ENCODE results near the gene LRRN2.

Gene LRRN2

DNA sequence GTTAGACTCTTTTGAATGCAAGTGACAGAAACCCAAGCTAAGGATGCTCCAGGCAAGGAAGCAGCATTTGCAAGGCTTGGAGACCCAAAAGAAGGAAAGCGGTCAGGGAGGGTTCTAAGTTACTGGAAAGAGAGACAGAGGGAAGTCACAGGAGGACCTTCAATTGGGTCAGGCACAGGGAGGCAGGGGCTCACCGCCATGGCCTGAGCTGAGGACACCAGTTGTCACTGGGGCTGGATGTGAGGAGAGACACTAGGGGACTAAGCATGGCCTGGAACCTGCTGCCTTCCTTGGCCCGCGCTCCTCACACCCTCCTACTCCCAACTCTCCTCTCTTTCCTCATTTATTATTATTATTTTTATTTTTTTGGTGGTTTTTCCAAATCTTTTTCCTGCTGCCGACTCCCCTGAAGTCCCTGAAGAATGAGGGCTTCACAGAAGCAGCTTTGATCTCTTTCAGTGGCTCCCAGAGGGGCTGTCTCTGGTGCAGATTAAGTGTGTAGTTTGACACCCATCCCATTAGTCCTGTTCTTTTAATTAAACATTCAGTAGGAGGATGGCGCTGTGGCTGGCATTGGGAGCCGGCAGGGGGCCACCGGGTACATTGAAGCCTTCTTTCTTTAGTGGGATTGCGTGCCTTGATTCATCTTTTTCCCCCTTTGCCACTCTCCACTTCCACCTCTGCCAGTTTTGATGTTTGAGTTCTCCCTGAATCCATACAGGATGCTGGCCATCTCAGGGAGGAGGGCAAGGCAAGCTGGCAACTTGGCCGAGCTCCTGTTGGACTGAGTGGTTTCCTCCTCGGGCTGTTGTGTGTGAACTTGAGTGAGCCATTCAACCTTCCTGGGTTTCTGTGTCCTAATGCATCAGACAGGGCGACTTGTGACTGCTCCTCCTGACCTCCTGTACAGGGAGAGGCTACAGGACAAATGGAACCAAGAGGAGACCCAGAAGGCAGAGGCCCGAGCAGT is 110.0 kb downstream of the LRRN2 start:
- no peaks in the 10 kb centered on the region for H3K9me3 ChIP-seq
- H3K36me3 ChIP-seq = peaks cover 61% of the 10 kb centered on the region
- no peak overlapping the region for H3K4me3 ChIP-seq (ENCODE audit: low read depth in 1 of 2, low read length in 1 of 2)
- no peaks in the 10 kb centered on the region for H3K27me3 ChIP-seq
- no peaks in the 10 kb centered on the region for H3K4me1 ChIP-seq (ENCODE audit: control insufficient read depth in 1 of 2, insufficient read depth in 1 of 2, low read depth in 1 of 2, low read length in 1 of 2)
- H3K27ac ChIP-seq = no peak overlapping the region
- TF ChIP-seq, protein P1, sequence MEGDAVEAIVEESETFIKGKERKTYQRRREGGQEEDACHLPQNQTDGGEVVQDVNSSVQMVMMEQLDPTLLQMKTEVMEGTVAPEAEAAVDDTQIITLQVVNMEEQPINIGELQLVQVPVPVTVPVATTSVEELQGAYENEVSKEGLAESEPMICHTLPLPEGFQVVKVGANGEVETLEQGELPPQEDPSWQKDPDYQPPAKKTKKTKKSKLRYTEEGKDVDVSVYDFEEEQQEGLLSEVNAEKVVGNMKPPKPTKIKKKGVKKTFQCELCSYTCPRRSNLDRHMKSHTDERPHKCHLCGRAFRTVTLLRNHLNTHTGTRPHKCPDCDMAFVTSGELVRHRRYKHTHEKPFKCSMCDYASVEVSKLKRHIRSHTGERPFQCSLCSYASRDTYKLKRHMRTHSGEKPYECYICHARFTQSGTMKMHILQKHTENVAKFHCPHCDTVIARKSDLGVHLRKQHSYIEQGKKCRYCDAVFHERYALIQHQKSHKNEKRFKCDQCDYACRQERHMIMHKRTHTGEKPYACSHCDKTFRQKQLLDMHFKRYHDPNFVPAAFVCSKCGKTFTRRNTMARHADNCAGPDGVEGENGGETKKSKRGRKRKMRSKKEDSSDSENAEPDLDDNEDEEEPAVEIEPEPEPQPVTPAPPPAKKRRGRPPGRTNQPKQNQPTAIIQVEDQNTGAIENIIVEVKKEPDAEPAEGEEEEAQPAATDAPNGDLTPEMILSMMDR (IDR thresholded peaks at IDR 0.05) = no peak

DNA sequence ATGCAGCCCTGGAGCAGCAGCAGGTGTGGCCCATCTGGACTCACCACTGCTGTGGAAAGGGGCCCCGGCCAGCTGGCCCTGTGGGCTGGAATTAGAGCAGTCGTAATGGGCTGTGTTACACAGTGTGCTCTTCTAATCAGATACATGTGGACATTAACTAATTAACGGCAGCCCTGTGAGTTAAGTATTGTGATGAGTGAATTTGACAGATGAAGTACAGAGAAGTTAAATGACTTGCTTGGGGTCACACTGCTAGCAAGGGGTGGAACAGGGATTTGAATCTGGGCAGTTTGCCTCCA is 110.7 kb downstream of the LRRN2 start:
- TF ChIP-seq, protein P1 (IDR thresholded peaks at IDR 0.05) = no peak
- H3K27me3 ChIP-seq = no peaks in the 10 kb centered on the region
- peaks cover 60% of the 10 kb centered on the region for H3K36me3 ChIP-seq
- no peaks in the 10 kb centered on the region for H3K4me1 ChIP-seq (ENCODE audit: control insufficient read depth in 1 of 2, insufficient read depth in 1 of 2, low read depth in 1 of 2, low read length in 1 of 2)
- H3K27ac ChIP-seq = no peak overlapping the region
- no peaks in the 10 kb centered on the region for H3K9me3 ChIP-seq
- no peak overlapping the region for H3K4me3 ChIP-seq (ENCODE audit: low read depth in 1 of 2, low read length in 1 of 2)

DNA sequence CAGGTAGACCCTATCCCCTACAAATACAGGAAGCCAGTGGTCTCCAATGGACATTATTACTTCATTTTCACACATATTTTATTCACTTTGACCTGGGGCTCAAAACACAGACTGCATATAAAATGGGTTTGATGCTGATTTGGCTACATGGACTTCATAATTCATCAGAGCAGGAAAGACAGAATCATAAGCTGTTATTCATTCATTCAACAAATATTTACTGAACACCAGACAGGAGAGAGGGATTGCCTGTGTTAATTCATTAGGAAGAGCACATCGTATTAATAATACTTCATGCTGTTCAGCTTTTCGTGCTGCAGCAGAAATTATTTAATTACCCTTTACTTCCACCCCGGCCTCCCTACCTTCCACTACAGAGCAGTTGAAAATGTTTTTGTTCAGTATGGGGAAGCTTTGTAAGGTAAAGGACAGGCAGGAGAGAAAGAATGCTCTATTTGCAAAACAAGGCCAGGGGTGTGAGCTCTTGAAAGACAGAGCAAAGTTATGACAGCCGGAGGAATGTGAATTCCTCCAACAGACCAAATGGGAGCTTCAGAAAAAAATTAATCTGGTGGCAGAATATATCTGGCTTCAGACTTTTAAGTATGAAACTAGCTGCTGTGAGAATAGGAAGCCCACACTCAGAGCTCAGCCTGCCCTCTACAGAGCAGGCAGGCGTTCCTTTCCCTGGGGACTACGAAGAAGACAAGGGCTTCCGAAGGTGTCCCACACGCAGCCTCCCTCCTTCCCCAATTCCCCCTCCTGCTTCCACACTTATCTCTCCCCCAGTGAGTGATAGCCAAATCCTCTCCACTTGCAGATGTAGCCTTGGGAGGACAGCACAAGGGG is 111.3 kb downstream of the LRRN2 start:
- no peaks in the 10 kb centered on the region for H3K27me3 ChIP-seq

DNA sequence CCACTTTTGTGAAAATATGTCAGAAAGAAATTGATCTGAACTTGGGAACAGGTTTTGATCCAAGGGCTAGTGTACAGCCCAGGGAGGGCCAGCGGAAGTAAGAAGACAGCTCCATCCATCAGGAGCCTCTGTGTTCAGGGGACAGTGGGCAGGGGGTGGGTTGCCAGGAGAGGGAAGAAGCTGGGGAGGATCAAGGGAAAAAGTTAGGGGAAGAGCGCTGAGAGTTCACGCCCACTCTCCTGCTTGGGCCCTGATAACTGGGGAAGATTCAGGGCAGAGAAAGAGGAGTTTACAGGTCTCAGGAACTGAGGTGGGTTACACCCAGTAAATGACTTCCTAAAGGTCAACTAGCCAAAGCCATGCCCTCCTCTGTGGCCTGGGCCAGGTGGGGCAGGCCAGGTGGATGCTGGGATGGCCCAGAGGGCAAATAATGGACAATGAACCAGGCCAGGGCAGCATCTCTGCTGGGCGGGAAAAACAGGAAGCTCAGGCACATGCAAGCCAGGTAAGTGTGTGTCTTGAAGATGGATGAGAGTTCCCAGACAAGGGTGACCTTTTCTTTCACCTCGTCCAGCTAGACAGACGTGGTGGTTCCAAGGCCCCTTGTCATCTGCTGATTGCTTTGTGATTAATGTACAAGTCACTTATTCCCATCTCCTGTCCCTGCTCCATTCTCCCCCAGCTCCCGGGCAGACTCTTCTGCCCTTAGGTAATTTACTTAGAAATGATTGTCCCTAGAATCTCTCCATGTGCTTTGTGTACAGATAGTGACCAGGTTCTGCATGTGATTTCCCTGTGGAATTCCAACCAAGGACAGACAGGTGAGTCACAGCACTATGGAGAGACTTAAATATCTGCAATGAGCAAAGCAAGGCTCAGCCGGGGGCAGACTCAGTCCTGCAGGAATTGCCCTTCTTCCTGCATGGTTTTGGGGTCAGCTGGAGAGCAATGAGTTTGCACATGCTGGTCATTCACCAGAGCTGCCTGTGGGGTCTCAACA is 112.3 kb downstream of the LRRN2 start:
- Histone ChIP-seq H3K4me3 (ENCODE audit: low read depth in 1 of 2, low read length in 1 of 2) (no peak overlapping the region), H3K27me3 (no peaks in the 10 kb centered on the region), H3K36me3 (peaks cover 66% of the 10 kb centered on the region), H3K4me1 (ENCODE audit: control insufficient read depth in 1 of 2, insufficient read depth in 1 of 2, low read depth in 1 of 2, low read length in 1 of 2) (no peaks in the 10 kb centered on the region), H3K9me3 (no peaks in the 10 kb centered on the region), H3K27ac (no peak overlapping the region)
- TF ChIP-seq, protein P1 (IDR thresholded peaks at IDR 0.05) = no peak

More for the DNA sequence above, 111.3 kb downstream of the LRRN2 start:
- Histone ChIP-seq H3K36me3 (peaks cover 60% of the 10 kb centered on the region), H3K27ac (no peak overlapping the region), H3K4me3 (ENCODE audit: low read depth in 1 of 2, low read length in 1 of 2) (no peak overlapping the region), H3K9me3 (no peaks in the 10 kb centered on the region), H3K4me1 (ENCODE audit: control insufficient read depth in 1 of 2, insufficient read depth in 1 of 2, low read depth in 1 of 2, low read length in 1 of 2) (no peaks in the 10 kb centered on the region)
- TF ChIP-seq, protein P1 (IDR thresholded peaks at IDR 0.05) = no peak

DNA sequence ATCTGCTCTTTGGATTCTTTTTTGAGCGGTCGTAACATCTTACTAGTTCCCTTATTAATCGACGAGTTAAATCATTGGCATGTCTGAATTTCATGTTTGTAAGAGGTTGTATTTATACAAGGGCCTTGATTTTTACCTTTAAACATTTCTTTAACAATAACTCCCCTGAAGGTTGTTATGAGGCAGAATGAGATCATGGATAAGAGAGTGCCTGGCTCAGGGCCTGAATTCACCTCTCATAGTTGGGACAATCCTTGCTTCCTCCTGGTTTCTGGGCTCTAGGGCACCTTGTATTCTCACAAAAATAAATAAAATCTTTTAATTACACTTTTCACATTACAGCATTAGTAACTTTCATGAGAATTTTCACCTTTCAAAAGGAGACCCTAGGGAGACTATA is 113.9 kb downstream of the LRRN2 start:
- TF ChIP-seq, protein P1 (IDR thresholded peaks at IDR 0.05) = no peak

More for the DNA sequence above, 113.9 kb downstream of the LRRN2 start:
- H3K27me3 ChIP-seq = no peaks in the 10 kb centered on the region
- no peaks in the 10 kb centered on the region for H3K9me3 ChIP-seq
- H3K27ac ChIP-seq = no peak overlapping the region
- H3K4me1 ChIP-seq (ENCODE audit: control insufficient read depth in 1 of 2, insufficient read depth in 1 of 2, low read depth in 1 of 2, low read length in 1 of 2) = no peaks in the 10 kb centered on the region
- peaks cover 74% of the 10 kb centered on the region for H3K36me3 ChIP-seq
- H3K4me3 ChIP-seq (ENCODE audit: low read depth in 1 of 2, low read length in 1 of 2) = no peak overlapping the region
